Tibial artery (tissue), 4 donors: Measurements from ENCODE around the gene KSR1.
"Not testable (repeated sequence)": the region's sequence is repeated elsewhere in the genome, so short reads cannot be mapped to it uniquely, and the experiment has no call there.

Experiments
- DNase-seq, 2 donors: peaks; one replicate each; pipeline ENCODE4 v3.0.0-alpha.2; 2019
- H3K27ac ChIP-seq, 2 donors: fragments of 200-600 bp; sonication (generic) in 1 of 2; 1 replicate in 1 of 2; 2 replicates in 1 of 2; pipeline ENCODE4 v1.5.1; 2018 to 2019; ENCODE audit warnings: mild to moderate bottlenecking in 1 of 2
- H3K27me3 ChIP-seq, 2 donors: fragments of 200-600 bp; sonication (generic) in 1 of 2; one replicate each; pipeline versions ENCODE4 v1.5.1 to v1.6.0; 2016 to 2019
- H3K36me3 ChIP-seq, 3 donors: fragments of 200-600 bp; sonication (generic) in 2 of 3; one replicate each; pipeline ENCODE4 v1.5.1; 2016 to 2019; ENCODE audit warnings: mild to moderate bottlenecking in 2 of 3
- H3K4me1 ChIP-seq, 4 donors: fragments of 200-600 bp; sonication (generic) in 2 of 4; 1 replicate in 3 of 4; 2 replicates in 1 of 4; pipeline ENCODE4 v1.5.1; 2016 to 2019
- H3K4me3 ChIP-seq, 2 donors: fragments of 200-600 bp; sonication (generic) in 1 of 2; 1 replicate in 1 of 2; 2 replicates in 1 of 2; pipeline ENCODE4 v1.5.1; 2018 to 2019; ENCODE audit warnings: mild to moderate bottlenecking in 2 of 2
- H3K9me3 ChIP-seq, 3 donors: fragments of 200-600 bp; sonication (generic) in 1 of 3; one replicate each; pipeline ENCODE4 v1.5.1; 2016 to 2019
- intact Hi-C: fragments of 100-400 bp; cut with DNase I; formaldehyde crosslinking; loops from one replicate; pipeline ENCODE4 v1.15.0; 2023; ENCODE audit warnings: low total_unique reads
- TF ChIP-seq, protein P1 (sequence below), 2 experiments: fragments of 200-600 bp in 1 of 2; fragments of 450-650 bp in 1 of 2; IDR thresholded peaks; one replicate each; pipeline ENCODE4 v1.5.1; 2017 to 2019; ENCODE audit warnings: antibody characterized with exemption in 2 of 2, mild to moderate bottlenecking in 1 of 2, moderate library complexity in 1 of 2

KSR1 gene

GRCh38 chr17:27496437-27496943 is 40.2 kb downstream of the KSR1 start:
- DNase-seq, result no peak
- intact Hi-C loops, result loop anchor here (5.0 to 10.0 kb wide), 3 partner anchors 36 to 252 kb away; no protein-coding TSS in a partner anchor
- no peak overlapping the region for H3K4me3 ChIP-seq

GRCh38 chr17:27496971-27497370 is 40.7 kb downstream of the KSR1 start:
- TF ChIP-seq, protein P1, sequence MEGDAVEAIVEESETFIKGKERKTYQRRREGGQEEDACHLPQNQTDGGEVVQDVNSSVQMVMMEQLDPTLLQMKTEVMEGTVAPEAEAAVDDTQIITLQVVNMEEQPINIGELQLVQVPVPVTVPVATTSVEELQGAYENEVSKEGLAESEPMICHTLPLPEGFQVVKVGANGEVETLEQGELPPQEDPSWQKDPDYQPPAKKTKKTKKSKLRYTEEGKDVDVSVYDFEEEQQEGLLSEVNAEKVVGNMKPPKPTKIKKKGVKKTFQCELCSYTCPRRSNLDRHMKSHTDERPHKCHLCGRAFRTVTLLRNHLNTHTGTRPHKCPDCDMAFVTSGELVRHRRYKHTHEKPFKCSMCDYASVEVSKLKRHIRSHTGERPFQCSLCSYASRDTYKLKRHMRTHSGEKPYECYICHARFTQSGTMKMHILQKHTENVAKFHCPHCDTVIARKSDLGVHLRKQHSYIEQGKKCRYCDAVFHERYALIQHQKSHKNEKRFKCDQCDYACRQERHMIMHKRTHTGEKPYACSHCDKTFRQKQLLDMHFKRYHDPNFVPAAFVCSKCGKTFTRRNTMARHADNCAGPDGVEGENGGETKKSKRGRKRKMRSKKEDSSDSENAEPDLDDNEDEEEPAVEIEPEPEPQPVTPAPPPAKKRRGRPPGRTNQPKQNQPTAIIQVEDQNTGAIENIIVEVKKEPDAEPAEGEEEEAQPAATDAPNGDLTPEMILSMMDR (IDR thresholded peaks at IDR 0.05), result no peak
- H3K36me3 ChIP-seq, result no peaks in the 10 kb centered on the region
- intact Hi-C loops, result loop anchor here (5.0 to 10.0 kb wide), 3 partner anchors 35 to 252 kb away; no protein-coding TSS in a partner anchor
- no peak for DNase-seq
- H3K4me1 ChIP-seq, result peaks cover 0 to 35% (median 19%) of the 10 kb centered on the region in 4 donors
- no peaks in the 10 kb centered on the region for H3K27me3 ChIP-seq
- no peak overlapping the region for H3K27ac ChIP-seq
- no peaks in the 10 kb centered on the region for H3K9me3 ChIP-seq
- no peak overlapping the region for H3K4me3 ChIP-seq

More at GRCh38 chr17:27496437-27496943, 40.2 kb downstream of the KSR1 start:
- H3K36me3 ChIP-seq, result no peaks in the 10 kb centered on the region
- no peaks in the 10 kb centered on the region for H3K27me3 ChIP-seq
- peaks cover 0 to 33% (median 19%) of the 10 kb centered on the region in 4 donors for H3K4me1 ChIP-seq
- peak overlapping the region in 1 of 2 donors; percentile 82 for H3K27ac ChIP-seq
- TF ChIP-seq, protein P1 (IDR thresholded peaks at IDR 0.05), result no peak
- no peaks in the 10 kb centered on the region for H3K9me3 ChIP-seq

DNA sequence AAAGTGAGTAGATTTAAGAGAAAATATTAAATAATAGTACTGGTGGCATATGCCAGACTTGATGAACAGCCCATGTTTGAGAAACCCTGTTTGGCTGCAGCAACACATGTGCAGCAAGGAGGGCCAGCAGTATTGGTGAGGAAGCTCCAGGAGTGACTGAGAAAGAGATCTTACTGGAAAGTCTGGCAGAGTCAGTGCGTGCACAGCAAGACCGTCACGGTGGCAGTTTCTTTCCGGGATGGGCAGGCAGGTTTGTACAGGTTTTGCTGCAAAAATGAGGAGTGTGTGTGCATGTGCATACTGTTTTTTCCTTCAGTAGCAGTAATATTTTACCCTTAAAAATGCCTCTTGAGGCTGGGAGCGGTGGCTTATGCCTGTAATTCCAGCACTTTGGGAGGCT is 41.4 kb downstream of the KSR1 start:
- no peak for DNase-seq
- Histone ChIP-seq H3K27me3 (no peaks in the 10 kb centered on the region), H3K9me3 (no peaks in the 10 kb centered on the region), H3K4me1 (peaks cover 0 to 42% (median 26%) of the 10 kb centered on the region in 4 donors), H3K27ac (no peak overlapping the region), H3K4me3 (no peak overlapping the region), H3K36me3 (no peaks in the 10 kb centered on the region)
- intact Hi-C loops, result loop anchor here (5.0 to 10.0 kb wide), 3 partner anchors 35 to 253 kb away; no protein-coding TSS in a partner anchor
- TF ChIP-seq, protein P1 (IDR thresholded peaks at IDR 0.05), result no peak

GRCh38 chr17:27498615-27499309 is 42.5 kb downstream of the KSR1 start:
- TF ChIP-seq, protein P1 (IDR thresholded peaks at IDR 0.05), result no peak
- Histone ChIP-seq H3K27ac (no peak overlapping the region), H3K36me3 (no peaks in the 10 kb centered on the region), H3K9me3 (no peaks in the 10 kb centered on the region), H3K27me3 (no peaks in the 10 kb centered on the region), H3K4me3 (no peak overlapping the region), H3K4me1 (peaks cover 0 to 40% (median 22%) of the 10 kb centered on the region in 4 donors)
- intact Hi-C loops, result loop anchor here (5.0 to 10.0 kb wide), 3 partner anchors 34 to 254 kb away; no protein-coding TSS in a partner anchor
- DNase-seq, result no peak

GRCh38 chr17:27499451-27500265 is 43.4 kb downstream of the KSR1 start:
- H3K9me3 ChIP-seq, result no peaks in the 10 kb centered on the region
- peaks cover 0 to 32% (median 19%) of the 10 kb centered on the region in 4 donors for H3K4me1 ChIP-seq
- DNase-seq, result no peak
- intact Hi-C loops, result loop anchor here (5.0 to 10.0 kb wide), 3 partner anchors 33 to 255 kb away; no protein-coding TSS in a partner anchor
- H3K36me3 ChIP-seq, result no peaks in the 10 kb centered on the region
- no peak overlapping the region for H3K27ac ChIP-seq
- no peak overlapping the region for H3K4me3 ChIP-seq
- H3K27me3 ChIP-seq, result no peaks in the 10 kb centered on the region
- TF ChIP-seq, protein P1 (IDR thresholded peaks at IDR 0.05), result no peak

DNA sequence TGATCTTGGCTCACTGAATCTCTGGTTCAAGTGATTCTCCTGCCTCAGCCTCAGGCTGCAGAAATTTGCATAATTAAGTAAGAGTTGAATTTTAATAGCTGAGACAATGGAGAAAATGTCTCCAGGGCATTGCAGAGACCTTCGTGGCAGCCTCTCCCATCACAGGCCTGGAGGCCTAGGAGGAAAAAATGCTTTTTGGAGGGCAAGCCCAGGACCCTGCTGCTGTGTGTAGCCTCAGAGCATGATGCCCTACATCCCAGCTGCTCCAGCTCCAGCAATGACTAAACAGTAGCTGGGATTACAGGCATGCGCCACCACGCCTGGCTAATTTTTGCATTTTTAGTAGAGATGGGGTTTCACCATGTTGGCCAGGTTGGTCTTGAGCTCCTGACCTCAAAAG is 45.1 kb downstream of the KSR1 start:
- H3K9me3 ChIP-seq, DNase-seq, H3K27ac ChIP-seq, H3K27me3 ChIP-seq, H3K36me3 ChIP-seq, intact Hi-C loops, H3K4me3 ChIP-seq: not testable (repeated sequence)
- peaks cover 0 to 17% (median 14%) of the 10 kb centered on the region in 4 donors for H3K4me1 ChIP-seq
